Activated CD4-positive, alpha-beta T cell treated with anti-CD3 and anti-CD28 coated beads, Interleukin-2, amount 50 U/mL, for 16 hours (primary cell): ENCODE results near the gene PNPLA7.
A peak's percentile ranks its signal among the peaks of the same experiment; 100 is the strongest.
"Not testable (repeated sequence)": the region's sequence is repeated elsewhere in the genome, so short reads cannot be mapped to it uniquely, and the experiment has no call there.

Experiments
- DNase-seq: peaks from one replicate; pipeline ENCODE4 v3.0.0-alpha.2; 2020

The PNPLA7 gene

GRCh38 chr9:137574192-137574591 is 24.0 kb upstream of the PNPLA7 start:
- DNase-seq: no peak

DNA sequence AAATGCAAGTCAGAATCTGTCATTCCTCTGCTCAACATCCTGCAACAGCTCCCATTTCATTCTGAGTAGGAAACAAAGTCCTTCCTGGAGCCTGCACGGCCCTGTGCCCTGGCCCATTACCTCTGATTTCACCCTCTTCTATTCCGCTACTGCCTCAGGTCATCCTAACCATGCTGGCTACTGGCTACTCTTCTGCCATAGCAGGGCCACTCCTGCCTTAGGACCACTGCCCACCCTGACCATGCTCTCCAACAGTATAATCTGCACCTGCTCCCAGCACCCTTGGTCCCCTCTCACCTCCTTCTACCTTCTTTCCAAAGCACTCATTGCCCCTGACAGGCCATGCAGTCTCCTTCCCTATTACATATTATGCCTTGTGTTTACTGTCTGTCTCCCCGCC is 20.4 kb upstream of the PNPLA7 start:
- no peak for DNase-seq

GRCh38 chr9:137569609-137570203 is 19.5 kb upstream of the PNPLA7 start:
- DNase-seq: no peak

DNA sequence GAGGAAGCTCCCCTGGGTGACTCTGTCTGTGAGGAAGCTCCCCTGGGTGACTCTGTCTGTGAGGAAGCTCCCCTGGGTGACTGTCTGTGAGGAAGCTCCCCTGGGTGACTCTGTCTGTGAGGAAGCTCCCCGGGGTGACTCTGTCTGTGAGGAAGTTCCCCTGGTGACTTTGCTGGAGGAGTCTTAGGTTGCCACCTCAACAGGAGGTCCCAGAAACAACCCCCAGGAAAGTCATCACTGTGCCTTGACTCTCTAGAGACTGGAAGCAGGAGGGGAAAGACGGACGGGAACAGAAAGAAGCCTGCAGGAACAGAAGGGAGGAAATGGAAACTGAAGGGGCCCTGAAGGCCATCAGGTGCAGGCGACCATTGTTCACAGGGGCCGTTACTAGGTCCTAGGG is 18.2 kb upstream of the PNPLA7 start:
- DNase-seq: not testable (repeated sequence)

DNA sequence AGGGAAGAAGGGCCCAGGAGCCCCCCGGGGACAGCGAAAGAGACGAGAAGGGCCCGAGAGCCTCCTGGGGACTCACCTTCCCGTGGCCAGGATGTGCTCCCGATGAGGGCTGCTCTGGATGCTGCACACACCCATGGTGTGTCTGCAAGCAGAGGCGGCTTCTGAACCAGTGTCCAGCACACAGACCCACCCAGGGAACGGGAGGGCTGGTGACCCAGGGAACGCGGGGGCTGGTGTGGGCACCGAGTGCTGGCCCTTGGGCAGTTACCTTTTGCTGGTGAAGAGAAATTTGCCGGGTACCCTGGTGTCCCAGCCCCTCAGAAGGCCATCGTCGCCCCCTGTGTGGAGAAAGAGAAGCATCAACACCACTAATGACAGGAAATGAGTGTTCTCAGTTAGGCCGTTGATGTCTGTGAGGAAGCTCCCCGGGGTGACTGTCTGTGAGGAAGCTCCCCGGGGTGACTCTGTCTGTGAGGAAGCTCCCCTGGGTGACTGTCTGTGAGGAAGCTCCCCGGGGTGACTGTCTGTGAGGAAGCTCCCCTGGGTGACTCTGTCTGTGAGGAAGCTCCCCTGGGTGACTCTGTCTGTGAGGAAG is 14.7 kb upstream of the PNPLA7 start:
- no peak for DNase-seq

- DNase-seq: no peak
Observed at GRCh38 chr9:137564134-137564533, 13.9 kb upstream of the PNPLA7 start.

GRCh38 chr9:137558127-137558526 is 7.9 kb upstream of the PNPLA7 start:
- no peak for DNase-seq

DNA sequence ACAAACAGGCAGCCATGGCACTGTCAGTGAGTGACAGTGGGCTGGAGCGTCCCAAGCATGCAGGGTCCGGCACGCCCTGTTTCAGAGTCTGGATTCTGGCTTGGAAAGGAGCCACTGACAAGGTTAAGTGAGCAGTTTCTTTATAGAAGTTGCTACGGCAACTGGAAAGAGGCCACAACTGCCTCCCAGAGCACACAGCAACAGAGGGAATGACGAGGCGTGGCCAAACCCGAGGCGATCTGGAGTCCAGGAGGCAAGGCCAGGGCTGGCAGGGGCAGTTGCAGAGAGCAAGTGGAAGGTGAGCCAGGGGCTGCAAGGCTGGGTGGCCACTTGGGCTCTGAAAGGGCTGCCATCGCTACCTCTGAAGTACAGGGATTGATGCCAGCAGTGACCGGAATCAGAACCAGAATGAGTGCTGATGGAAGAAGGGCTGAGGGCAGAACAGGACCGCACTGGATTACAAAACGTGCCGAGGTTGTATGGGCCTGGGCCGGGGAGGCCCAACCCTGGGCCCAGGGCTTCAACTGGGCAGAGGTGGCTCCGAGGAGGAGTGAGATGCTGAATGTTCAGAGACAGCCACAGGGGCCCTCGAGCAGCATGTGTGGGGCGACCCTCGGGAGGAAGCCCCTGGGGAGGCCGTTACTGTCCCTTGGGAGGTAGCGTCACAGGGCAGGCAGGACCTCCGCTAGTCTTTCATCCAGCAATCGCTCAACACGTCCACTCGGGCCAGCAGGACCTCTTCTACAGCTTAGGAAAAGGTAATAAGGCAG is 6.1 kb upstream of the PNPLA7 start:
- DNase-seq: no peak

- no peak for DNase-seq
Observed at GRCh38 chr9:137555179-137555578, 5.0 kb upstream of the PNPLA7 start.

GRCh38 chr9:137554349-137554748 is 4.1 kb upstream of the PNPLA7 start:
- DNase-seq: no peak

- not testable (repeated sequence) for DNase-seq
Observed at GRCh38 chr9:137553654-137554053, 3.5 kb upstream of the PNPLA7 start.

- no peak for DNase-seq
Observed at GRCh38 chr9:137552022-137552768, 2.0 kb upstream of the PNPLA7 start.

DNA sequence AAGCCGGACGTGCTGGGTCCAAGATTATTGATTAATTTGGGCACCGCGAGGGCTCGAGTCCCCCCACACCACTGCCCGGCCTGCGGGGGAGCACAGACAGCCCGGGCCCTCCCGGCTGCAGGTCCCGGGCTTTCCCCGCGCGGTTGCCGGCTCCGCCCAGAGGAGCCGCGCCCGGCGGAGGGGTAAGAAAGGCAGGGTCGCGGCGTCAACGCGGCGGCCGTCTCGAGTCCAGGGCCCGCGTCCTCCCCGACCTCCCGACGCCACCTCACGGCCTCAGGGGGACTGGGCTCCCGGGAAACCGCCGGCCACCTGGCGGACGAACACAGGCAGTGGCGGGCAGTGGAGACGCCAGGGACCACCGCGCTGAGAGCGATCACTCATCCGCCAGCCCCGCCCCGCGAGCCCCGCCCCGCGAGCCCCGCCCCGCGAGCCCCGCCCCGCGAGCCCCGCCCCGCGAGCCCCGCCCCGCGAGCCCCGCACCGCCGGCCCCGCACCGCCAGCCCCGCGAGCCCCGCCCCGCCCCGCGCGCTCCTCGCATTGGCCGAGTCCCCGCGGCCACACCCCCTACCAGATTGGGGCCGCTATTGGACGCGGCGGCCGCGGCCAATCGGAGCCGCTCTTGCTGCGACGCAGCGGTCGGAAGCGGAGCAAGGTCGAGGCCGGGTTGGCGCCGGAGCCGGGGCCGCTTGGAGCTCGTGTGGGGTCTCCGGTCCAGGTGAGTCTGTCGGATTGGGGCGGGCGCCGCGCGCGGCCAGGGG is 1.2 kb upstream of the PNPLA7 start, which contains the start of gene MRPL41:
MRPL41 (plus strand) TSS at position 616 of the 758 bp plus-strand sequence. CDS start 203 bp downstream, outside the sequence.
- peak; percentile 91 for DNase-seq

- DNase-seq: not testable (repeated sequence)
Observed at GRCh38 chr9:137550958-137551263, 709 bp upstream of the PNPLA7 start.

GRCh38 chr9:137547687-137548543 is 2.3 kb downstream of the PNPLA7 start:
- no peak for DNase-seq

GRCh38 chr9:137545123-137545522 is 5.1 kb downstream of the PNPLA7 start:
- no peak for DNase-seq

- DNase-seq: no peak
Observed at GRCh38 chr9:137544176-137544760, 5.9 kb downstream of the PNPLA7 start.

GRCh38 chr9:137543237-137543963 is 6.8 kb downstream of the PNPLA7 start:
- no peak for DNase-seq

GRCh38 chr9:137542486-137542885 is 7.7 kb downstream of the PNPLA7 start:
- DNase-seq: no peak

DNA sequence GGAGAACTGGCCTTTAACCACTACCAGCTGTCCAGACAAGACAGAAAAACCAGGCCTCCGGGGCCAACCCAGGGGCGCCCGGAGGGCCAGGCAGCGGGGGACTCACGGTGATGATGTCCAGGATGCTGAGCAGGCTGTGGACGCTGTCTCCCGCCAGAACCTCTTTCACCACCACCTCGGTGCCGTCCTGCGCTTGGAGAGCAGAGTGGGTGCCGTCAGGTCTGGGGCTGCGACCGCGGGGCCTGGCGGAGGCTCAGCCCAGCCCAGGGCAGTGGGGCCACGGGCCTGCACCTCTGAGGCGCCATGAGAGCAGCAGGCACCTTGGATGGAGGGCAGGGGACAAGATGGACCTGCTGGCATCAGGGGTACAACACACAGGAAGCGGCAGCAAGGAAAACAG is 9.7 kb downstream of the PNPLA7 start:
- DNase-seq: no peak

GRCh38 chr9:137538058-137538457 is 12.1 kb downstream of the PNPLA7 start:
- DNase-seq: no peak
